ENCODE measurements around the gene ARHGAP25. TPM values are rescaled to one million over a fixed set of nuclear protein-coding genes. Genes with fewer than 3 reads are reported as not detected.

ARHGAP25 gene
- polyA plus RNA-seq, 3 donors, result 20.8 to 56.8 (median 36.3) TPM

DNA sequence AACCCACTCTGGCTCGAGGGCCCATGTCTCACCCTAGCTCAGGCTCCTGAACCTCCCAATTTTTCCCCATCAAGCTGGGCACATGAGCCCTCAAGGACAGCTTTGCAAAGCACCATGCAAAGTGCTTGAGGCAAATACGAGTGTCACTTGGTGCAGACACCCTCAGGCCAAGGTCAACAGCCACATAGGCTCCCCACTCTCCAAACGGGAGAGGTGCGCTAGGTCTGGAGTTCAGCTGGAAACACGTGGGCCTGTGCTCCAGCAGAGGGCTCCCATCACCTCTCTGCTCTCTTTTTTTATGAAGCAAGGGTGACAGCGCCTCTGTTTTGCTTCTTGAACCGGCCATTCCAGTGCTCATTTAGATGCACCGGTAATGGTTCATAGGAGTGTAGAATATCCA, 11.9 kb upstream of the ARHGAP25 start:
- H3K4me3 ChIP-seq (replicated peaks in 1 of 3; ENCODE audit: low read depth in 2 of 3, low read length in 3 of 3), result no peak overlapping the region
- H3K36me3 Mint-ChIP-seq, result peaks cover 3 to 5% of the 10 kb centered on the region in 2 donors
- H3K9me3 ChIP-seq (replicated peaks in 1 of 2; ENCODE audit: control insufficient read depth in 1 of 2, insufficient read depth in 1 of 2, low read length in 2 of 2), result no peaks in the 10 kb centered on the region
- peaks cover 0 to 8% (median 5%) of the 10 kb centered on the region in 3 donors for H3K27me3 Mint-ChIP-seq (ENCODE audit: low read depth in 3 of 3)
- no peaks in the 10 kb centered on the region for H4K20me1 ChIP-seq (ENCODE audit: insufficient read depth, low read length)
- H3K4me3 Mint-ChIP-seq, result no peak overlapping the region
- no peaks in the 10 kb centered on the region for H3K36me3 ChIP-seq (replicated peaks in 1 of 2; ENCODE audit: control insufficient read depth in 1 of 2, insufficient read depth in 2 of 2, low read length in 2 of 2)
- H3K4me1 Mint-ChIP-seq, result peaks cover 41% of the 10 kb centered on the region
- no peaks in the 10 kb centered on the region for H3K27me3 ChIP-seq (ENCODE audit: control insufficient read depth in 2 of 2, insufficient read depth in 2 of 2, low read length in 2 of 2)
- peaks cover 28 to 46% of the 10 kb centered on the region in 2 donors for H3K4me1 ChIP-seq (ENCODE audit: control insufficient read depth in 1 of 2, insufficient read depth in 2 of 2, low read length in 2 of 2)
- no peak overlapping the region for H2AFZ ChIP-seq (ENCODE audit: insufficient read depth, low read depth, low read length, poor library complexity, severe bottlenecking)
- no peaks in the 10 kb centered on the region for H3K79me2 ChIP-seq (ENCODE audit: insufficient read depth, low read length)
- WGBS (ENCODE audit: insufficient coverage), result 86% methylated on average over 4 of the region's 8 CpGs
- TF ChIP-seq CTCF (IDR thresholded peaks at IDR 0.05), result no peak
- DNase-seq, result no peak
- no peak overlapping the region for H3K27ac ChIP-seq (ENCODE audit: low read depth in 1 of 2, low read length in 2 of 2)
- intact Hi-C loops (cut with micrococcal nuclease), result no loop called here
- no peak overlapping the region for H3K4me2 ChIP-seq (replicated peaks; ENCODE audit: extremely low read depth, low read length, poor library complexity, severe bottlenecking)
- H3K9ac ChIP-seq (ENCODE audit: insufficient read depth, low read length, poor library complexity, severe bottlenecking), result no peak overlapping the region
- H3K9me3 Mint-ChIP-seq, result no peaks in the 10 kb centered on the region
- H3K27ac Mint-ChIP-seq, result peak overlapping the region in 1 of 7 donors; percentile 35

DNA sequence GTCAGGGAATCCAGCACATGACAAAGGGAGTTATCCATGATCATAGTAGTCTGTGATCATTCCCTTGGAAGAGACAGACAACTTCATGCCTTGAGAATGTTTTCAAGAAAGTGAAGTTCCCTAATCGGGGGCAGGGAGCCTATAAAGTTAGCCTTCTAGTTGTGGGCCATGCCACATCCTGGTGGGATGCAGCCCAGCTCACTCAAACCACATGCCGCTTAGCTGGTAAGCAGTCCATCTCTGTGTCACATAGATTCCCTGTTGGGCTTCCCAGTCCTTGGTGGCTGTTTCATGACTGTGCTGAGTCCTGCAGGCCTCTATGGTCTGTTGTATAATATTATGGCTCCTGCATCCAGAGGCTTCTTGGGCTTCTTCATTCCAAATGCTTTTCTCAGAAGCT, 11.4 kb upstream of the ARHGAP25 start:
- H3K27me3 ChIP-seq (ENCODE audit: control insufficient read depth in 2 of 2, insufficient read depth in 2 of 2, low read length in 2 of 2), result no peaks in the 10 kb centered on the region
- DNase-seq, result no peak
- no peak overlapping the region for H3K27ac ChIP-seq (ENCODE audit: low read depth in 1 of 2, low read length in 2 of 2)
- H3K4me1 ChIP-seq (ENCODE audit: control insufficient read depth in 1 of 2, insufficient read depth in 2 of 2, low read length in 2 of 2), result peaks cover 31 to 51% of the 10 kb centered on the region in 2 donors
- no CpG with 5 or more reads among the region's 2 CpGs for WGBS (ENCODE audit: insufficient coverage)
- no peaks in the 10 kb centered on the region for H3K9me3 Mint-ChIP-seq
- H3K9ac ChIP-seq (ENCODE audit: insufficient read depth, low read length, poor library complexity, severe bottlenecking), result no peak overlapping the region
- no peaks in the 10 kb centered on the region for H3K79me2 ChIP-seq (ENCODE audit: insufficient read depth, low read length)
- H3K27me3 Mint-ChIP-seq (ENCODE audit: low read depth in 3 of 3), result peaks cover 0 to 8% (median 5%) of the 10 kb centered on the region in 3 donors
- peaks cover 44% of the 10 kb centered on the region for H3K4me1 Mint-ChIP-seq
- no peaks in the 10 kb centered on the region for H4K20me1 ChIP-seq (ENCODE audit: insufficient read depth, low read length)
- H3K4me3 ChIP-seq (replicated peaks in 1 of 3; ENCODE audit: low read depth in 2 of 3, low read length in 3 of 3), result no peak overlapping the region
- no peak for TF ChIP-seq CTCF (IDR thresholded peaks at IDR 0.05)
- no peaks in the 10 kb centered on the region for H3K36me3 ChIP-seq (replicated peaks in 1 of 2; ENCODE audit: control insufficient read depth in 1 of 2, insufficient read depth in 2 of 2, low read length in 2 of 2)
- H3K4me3 Mint-ChIP-seq, result no peak overlapping the region
- intact Hi-C loops (cut with micrococcal nuclease), result no loop called here
- peak overlapping the region in 1 of 7 donors; percentile 35 for H3K27ac Mint-ChIP-seq
- no peaks in the 10 kb centered on the region for H3K9me3 ChIP-seq (replicated peaks in 1 of 2; ENCODE audit: control insufficient read depth in 1 of 2, insufficient read depth in 1 of 2, low read length in 2 of 2)
- no peak overlapping the region for H3K4me2 ChIP-seq (replicated peaks; ENCODE audit: extremely low read depth, low read length, poor library complexity, severe bottlenecking)
- H2AFZ ChIP-seq (ENCODE audit: insufficient read depth, low read depth, low read length, poor library complexity, severe bottlenecking), result no peak overlapping the region
- peaks cover 2 to 7% of the 10 kb centered on the region in 2 donors for H3K36me3 Mint-ChIP-seq

Data from CD14-positive monocyte (primary cell).